ENCODE data around the gene TRAF2.

TRAF2 gene

DNA sequence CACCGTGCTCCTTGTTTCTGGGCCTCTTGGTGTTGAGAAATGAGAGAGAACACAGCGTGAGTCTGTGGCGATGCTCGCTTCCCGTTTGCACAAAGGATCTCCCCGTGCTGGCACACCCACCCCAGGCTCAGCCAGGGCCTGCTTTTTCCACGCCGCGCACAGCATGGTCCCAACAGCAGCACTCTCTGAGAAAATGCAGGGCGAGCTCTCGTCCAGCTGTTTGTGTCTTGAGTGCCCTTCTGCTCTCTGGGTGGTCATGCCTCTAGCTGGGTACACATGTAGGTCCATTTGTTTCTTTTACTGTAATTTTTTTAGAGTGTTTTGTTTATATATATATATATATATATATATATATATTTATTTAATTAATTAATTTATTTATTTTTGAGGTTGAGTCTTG is 31.6 kb downstream of the TRAF2 start:
- DNase-seq = no peak

DNA sequence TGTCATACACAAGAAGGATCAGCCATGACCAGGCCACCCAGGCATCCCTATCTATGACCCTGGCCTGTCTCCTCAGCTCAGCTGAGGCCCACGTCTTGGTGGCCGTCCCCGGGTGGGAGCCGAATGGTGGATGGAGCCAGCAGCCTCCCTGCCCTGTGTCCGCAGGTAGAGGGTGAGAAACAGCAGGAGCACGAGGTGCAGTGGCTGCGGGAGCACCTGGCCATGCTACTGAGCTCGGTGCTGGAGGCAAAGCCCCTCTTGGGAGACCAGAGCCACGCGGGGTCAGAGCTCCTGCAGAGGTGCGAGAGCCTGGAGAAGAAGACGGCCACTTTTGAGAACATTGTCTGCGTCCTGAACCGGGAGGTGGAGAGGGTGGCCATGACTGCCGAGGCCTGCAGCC is 33.8 kb downstream of the TRAF2 start:
- DNase-seq = no peak

GRCh38 chr9:136920734-136921231 is 34.5 kb downstream of the TRAF2 start:
- DNase-seq = no peak

GRCh38 chr9:136921307-136921706 is 35.0 kb downstream of the TRAF2 start:
- DNase-seq = no peak

- DNase-seq = no peak
Observed at GRCh38 chr9:136921718-136922117, 35.4 kb downstream of the TRAF2 start.

- no peak for DNase-seq
Observed at GRCh38 chr9:136922540-136922939, 36.2 kb downstream of the TRAF2 start.

DNA sequence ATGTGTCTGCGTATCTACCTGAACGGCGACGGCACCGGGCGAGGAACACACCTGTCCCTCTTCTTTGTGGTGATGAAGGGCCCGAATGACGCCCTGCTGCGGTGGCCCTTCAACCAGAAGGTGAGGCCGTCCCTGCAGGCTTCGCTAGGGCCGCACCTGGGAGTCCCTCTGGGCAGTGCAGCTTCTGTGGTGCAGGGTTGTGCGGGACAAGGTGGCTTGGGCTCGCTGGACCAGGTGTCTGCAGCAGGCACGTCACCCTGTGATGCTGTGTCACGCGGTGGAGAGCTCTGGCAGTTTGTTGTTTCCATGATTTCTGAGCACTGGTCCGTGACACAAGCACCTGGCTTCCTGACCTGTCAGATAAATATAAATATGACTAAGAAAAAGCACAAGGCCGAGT is 37.6 kb downstream of the TRAF2 start:
- no peak for DNase-seq

- DNase-seq = no peak
Observed at GRCh38 chr9:136925414-136926153, 39.3 kb downstream of the TRAF2 start.

DNA sequence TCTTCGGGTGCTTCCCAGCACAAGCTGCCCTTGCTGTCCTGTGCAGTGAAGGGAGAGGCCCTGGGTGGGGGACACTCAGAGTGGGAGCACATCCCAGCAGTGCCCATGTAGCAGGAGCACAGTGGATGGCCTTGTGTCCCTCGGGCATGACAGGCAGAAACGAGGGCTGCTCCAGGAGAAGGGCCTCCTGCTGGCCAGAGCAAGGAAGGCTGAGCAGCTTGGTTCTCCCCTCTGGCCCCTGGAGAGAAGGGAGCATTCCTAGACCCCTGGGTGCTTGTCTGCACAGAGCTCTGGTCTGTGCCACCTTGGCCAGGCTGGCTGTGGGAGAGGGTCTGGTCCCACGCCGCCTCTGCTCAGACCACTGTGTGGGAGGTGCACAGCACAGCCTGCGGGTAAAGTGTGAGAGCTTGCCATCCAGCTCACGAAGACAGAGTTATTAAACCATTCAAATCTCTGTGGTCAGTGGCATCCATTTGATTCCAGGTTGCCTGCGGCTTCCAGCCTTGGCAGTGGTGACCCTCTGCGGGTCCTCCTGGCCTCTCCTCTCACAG is 39.9 kb downstream of the TRAF2 start:
- no peak for DNase-seq

DNA sequence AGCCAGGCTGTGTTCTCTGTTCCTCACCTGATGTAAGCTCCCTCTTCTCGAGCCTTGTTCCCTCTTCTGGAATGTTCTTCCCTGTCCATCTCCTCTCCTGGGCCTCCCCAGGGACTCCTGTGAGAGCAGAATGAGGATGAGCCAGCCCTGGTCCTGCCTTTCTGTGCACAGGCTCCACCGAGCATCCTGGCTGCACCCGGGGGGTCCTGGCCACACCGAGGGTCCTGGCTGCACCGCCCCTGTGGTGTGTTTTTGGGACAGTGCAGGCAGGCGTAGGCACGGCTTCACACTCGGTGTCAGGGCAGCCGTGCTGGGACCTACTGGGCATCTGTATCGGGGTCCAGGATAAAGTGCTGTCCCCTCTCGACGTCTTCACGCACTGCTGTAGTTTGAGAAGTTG is 40.4 kb downstream of the TRAF2 start:
- DNase-seq = no peak

DNA sequence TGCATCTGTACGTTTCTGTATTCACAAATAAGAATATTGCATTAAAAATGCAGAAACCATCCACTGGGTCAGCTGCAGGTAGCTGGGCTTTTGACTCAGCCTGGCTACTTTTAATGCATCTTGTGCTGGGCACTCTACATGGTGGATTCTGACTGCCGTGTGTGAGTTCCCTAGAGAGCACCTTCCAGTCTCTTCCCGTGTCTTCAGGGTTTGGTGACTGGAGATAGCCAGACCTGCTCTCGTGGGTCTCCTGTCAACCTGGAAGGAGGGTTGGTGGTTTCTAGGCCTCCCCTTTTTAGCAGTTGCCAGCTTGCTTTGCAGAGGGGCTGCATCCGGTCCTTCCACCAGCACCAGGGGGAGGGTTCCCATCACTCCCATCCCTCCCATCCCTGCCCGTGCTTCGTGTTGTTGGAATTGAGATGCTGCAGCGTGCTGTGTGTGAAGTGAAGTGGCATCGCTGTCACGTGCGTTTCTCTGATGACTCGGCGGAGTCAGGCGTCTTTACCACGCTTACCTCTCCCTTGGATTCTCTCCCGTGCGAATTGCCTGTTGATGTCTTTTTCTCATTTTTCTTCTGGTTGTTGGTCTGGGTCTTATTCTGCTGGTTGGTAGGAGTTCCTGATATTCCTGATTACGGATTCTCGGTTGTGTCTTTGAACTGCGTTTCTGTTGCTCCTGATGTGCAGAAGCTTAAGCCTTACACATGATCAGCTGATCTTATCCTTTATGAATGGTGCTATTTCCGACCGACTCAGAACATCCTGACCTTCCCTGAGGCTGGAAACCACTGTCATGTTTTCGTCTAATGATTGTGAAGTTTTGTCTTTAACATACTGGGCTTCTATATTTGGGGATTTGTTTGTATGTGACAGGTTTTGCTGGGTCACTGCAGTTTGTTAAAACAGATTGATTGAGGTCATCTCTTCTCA is 41.3 kb downstream of the TRAF2 start:
- DNase-seq = no peak

DNA sequence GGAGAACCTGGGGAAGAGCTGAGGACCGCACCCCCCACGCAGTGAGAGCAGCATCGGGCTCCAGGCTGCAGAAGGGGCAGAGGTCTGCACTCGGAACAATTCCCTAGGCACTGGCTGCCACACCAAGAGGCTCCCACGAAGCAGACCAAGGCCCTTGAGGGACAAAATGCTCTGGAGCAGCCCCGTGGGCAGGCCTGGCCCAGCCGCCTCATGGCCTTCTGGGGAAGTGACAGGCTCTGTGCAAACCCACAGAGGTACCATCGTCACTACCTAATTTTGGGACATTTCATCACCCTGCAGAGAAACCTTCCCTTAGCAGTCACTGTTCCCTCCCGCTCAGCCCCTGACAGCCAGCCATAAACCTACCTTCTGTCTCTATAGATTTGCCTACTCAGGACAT is 42.3 kb downstream of the TRAF2 start:
- no peak for DNase-seq

GRCh38 chr9:136930014-136930413 is 43.7 kb downstream of the TRAF2 start:
- no peak for DNase-seq

- no peak for DNase-seq
Observed at GRCh38 chr9:136931611-136932130, 45.4 kb downstream of the TRAF2 start.

- no peak for DNase-seq
Observed at GRCh38 chr9:136934277-136934676, 48.0 kb downstream of the TRAF2 start.

DNA sequence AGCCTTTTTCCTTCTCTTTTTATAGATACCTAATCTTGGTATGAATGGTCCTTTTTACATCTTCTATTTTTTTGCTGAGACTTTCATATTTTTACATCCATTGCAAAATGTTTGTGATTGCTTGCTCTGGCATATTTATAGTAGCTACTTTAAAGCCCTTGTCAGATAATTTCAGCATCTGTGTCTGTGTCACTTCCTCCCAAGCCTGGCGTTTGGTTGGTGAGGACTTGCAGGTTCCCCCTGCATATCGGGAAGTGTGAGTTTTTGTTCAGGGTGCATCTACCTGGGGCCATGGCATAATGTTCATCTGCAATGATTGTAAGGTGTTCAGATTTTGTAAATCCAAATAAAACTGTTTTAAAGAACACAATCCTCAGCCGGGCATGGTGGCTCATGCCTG is 49.3 kb downstream of the TRAF2 start:
- no peak for DNase-seq

DNA sequence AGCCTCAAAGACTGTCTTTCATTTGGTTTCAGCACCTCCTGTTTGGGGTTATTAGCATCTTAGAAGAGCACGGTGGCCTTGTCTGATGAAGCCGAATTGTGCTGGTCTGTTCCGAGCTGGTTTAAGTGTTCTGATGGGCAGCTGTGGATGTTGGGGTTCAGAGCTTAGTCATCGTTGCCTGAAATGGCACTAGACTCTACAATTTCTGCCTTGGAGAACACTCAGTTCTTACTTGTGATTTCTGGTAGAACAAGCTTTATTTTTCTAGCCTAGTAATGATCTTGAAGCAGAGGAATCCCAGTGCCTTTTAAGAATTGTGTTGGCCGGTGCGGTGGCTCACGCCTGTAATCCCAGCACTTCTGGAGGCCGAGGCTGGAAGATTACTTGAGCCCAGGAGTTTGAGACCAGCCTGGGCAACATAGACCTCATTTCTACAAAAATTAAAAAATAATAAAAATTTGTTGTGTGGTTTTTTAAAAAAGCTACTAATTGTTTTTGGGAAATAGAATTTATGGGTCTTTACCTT is 50.4 kb downstream of the TRAF2 start:
- DNase-seq = no peak

DNA sequence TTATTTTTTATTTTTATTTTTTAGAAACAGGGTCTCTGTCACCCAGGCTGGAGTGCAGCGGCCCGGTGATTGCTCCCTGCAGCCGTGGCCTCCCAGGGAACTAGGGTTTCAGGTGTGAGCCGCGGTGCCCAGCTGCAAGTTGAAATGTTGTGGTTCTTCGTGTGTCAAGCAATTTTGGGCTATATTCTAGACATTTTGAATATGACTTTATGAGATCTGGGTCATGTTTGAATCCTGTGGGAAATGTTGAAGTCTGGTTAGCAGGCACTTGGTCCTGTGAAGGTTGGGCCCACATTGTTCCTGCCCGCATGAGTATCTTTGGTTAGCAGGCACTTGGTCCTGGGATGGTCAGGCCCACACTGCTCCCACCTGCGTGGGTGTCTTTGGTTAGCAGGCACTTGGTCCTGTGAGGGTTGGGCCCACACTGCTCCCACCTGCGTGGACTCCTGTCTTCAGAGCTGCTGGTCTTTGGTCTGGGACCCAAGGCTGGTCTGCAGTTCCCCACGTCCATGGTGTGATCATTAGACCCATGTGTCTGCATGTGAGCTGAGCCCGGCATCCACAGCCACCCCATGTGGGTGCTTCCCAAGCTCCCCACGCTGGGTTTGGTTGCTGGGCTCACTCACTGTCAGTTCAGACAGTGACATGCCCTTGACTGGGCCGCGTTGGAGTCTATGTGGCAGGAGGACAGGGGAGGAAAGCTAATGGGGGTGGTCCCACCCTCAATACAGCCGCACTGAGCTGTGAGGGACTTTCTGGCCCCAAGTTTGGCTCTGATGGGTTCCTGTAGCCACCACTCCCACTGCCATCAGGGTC is 51.1 kb downstream of the TRAF2 start:
- DNase-seq = no peak

DNA sequence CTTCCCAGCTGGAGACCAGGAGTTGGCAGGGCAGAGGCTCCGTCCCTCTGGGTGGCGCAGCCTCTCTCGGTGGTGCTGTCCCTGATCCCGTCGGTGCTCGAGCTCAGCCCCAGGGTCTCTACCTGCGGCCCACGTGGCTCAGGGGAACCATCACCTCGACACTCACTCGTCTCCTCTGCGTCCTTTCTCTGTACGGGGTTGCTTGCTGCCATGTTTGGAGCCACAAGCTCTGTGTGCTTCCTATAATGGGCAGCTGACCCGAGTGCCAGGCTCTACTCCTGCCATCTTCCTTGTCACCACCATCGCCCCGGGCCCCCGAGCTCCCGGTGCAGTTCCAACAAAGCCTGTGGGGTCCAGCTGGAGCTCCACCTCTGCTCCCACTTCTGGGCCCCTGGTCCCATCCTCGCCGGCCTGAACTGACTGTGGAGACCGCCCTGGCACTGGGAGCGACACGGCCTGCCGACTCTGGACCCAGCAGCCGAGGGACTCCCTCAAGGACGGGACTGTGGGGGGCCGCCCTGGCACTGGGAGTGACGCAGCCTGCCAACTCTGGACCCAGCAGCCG is 53.2 kb downstream of the TRAF2 start:
- DNase-seq = no peak

- no peak for DNase-seq
Observed at GRCh38 chr9:136939996-136940525, 53.7 kb downstream of the TRAF2 start.

- DNase-seq = no peak
Observed at GRCh38 chr9:136940526-136941230, 54.4 kb downstream of the TRAF2 start.

All from activated CD4-positive, alpha-beta T cell treated with anti-CD3 and anti-CD28 coated beads, Interleukin-2, amount 50 U/mL, for 1 hour (primary cell).